ENCODE data around the gene PELI3. TPM values are rescaled to one million over a fixed set of nuclear protein-coding genes. Genes with fewer than 3 reads are reported as not detected.
"Not testable (repeated sequence)": the region's sequence is repeated elsewhere in the genome, so short reads cannot be mapped to it uniquely, and the experiment has no call there.

PELI3 gene
- total RNA-seq, 1 donor from 2014 or later: 7.3 TPM

GRCh38 chr11:66432597-66432996, 34.1 kb upstream of the PELI3 start:
- Histone ChIP-seq H3K27ac (replicated peaks) (no peak overlapping the region), H3K4me3 (no peak overlapping the region), H3K36me3 (peaks cover 41% of the 10 kb centered on the region), H3K9me3 (replicated peaks) (no peaks in the 10 kb centered on the region), H3K27me3 (ENCODE audit: low read depth) (no peaks in the 10 kb centered on the region), H3K4me1 (peaks cover 5% of the 10 kb centered on the region)
- no peak for DNase-seq
- TF ChIP-seq CTCF (IDR thresholded peaks at IDR 0.05; ENCODE audit: borderline replicate concordance): no peak
- intact Hi-C loops (cut with micrococcal nuclease): no loop called here

- H3K4me3 ChIP-seq: peak overlapping the region; percentile 86
- intact Hi-C loops (cut with micrococcal nuclease): no loop called here
- DNase-seq: no peak
- H3K27ac ChIP-seq (replicated peaks): peak overlapping the region; percentile 90
- no peak for TF ChIP-seq CTCF (IDR thresholded peaks at IDR 0.05; ENCODE audit: borderline replicate concordance)
- peaks cover 35% of the 10 kb centered on the region for H3K36me3 ChIP-seq
- H3K9me3 ChIP-seq (replicated peaks): peaks cover 7% of the 10 kb centered on the region
- H3K4me1 ChIP-seq: peaks cover 15% of the 10 kb centered on the region
- no peaks in the 10 kb centered on the region for H3K27me3 ChIP-seq (ENCODE audit: low read depth)
Measured at GRCh38 chr11:66437979-66438503, 28.7 kb upstream of the PELI3 start.

GRCh38 chr11:66438504-66439466, 27.9 kb upstream of the PELI3 start, which contains the start of gene MRPL11:
Gene MRPL11, minus strand, starts transcription at chr11:66438848. Its CDS starts 94 bp downstream, at chr11:66438754.
- peak within 1 kb of the TSS; percentile 90 for H3K27ac ChIP-seq (replicated peaks)
- TF ChIP-seq CTCF (IDR thresholded peaks at IDR 0.05; ENCODE audit: borderline replicate concordance): peak; percentile 71
- intact Hi-C loops (cut with micrococcal nuclease): no loop called here
- peaks cover 14% of the 10 kb centered on the region for H3K9me3 ChIP-seq (replicated peaks)
- DNase-seq: peak; percentile 88
- H3K36me3 ChIP-seq: peaks cover 28% of the 10 kb centered on the region
- peaks cover 15% of the 10 kb centered on the region for H3K4me1 ChIP-seq
- peak within 1 kb of the TSS; percentile 86 for H3K4me3 ChIP-seq
- H3K27me3 ChIP-seq (ENCODE audit: low read depth): no peaks in the 10 kb centered on the region

- intact Hi-C loops (cut with micrococcal nuclease): not testable (repeated sequence)
Measured at GRCh38 chr11:66440101-66440939, 26.4 kb upstream of the PELI3 start.

GRCh38 chr11:66440940-66441282, 25.8 kb upstream of the PELI3 start:
- peaks cover 15% of the 10 kb centered on the region for H3K4me1 ChIP-seq
- peaks cover 13% of the 10 kb centered on the region for H3K36me3 ChIP-seq
- H3K4me3 ChIP-seq; H3K27ac ChIP-seq (replicated peaks); H3K27me3 ChIP-seq (ENCODE audit: low read depth); DNase-seq; intact Hi-C loops (cut with micrococcal nuclease): not testable (repeated sequence)
- peaks cover 20% of the 10 kb centered on the region for H3K9me3 ChIP-seq (replicated peaks)

More at GRCh38 chr11:66440101-66440939, 26.4 kb upstream of the PELI3 start:
- not testable (repeated sequence) for H3K27ac ChIP-seq (replicated peaks); H3K27me3 ChIP-seq (ENCODE audit: low read depth); DNase-seq; H3K4me3 ChIP-seq
- Histone ChIP-seq H3K4me1 (peaks cover 15% of the 10 kb centered on the region), H3K9me3 (replicated peaks) (peaks cover 20% of the 10 kb centered on the region), H3K36me3 (peaks cover 19% of the 10 kb centered on the region)

GRCh38 chr11:66443602-66444001, 23.1 kb upstream of the PELI3 start:
- Histone ChIP-seq H3K4me1 (peaks cover under 1% of the 10 kb centered on the region), H3K4me3 (no peak overlapping the region), H3K36me3 (no peaks in the 10 kb centered on the region), H3K27me3 (ENCODE audit: low read depth) (no peaks in the 10 kb centered on the region), H3K27ac (replicated peaks) (no peak overlapping the region), H3K9me3 (replicated peaks) (peaks cover 20% of the 10 kb centered on the region)
- intact Hi-C loops (cut with micrococcal nuclease): no loop called here
- DNase-seq: no peak
- no peak for TF ChIP-seq CTCF (IDR thresholded peaks at IDR 0.05; ENCODE audit: borderline replicate concordance)
